Epidermal melanocyte (primary cell): ENCODE results near the gene NCAM2.
"Not testable (repeated sequence)": the region's sequence is repeated elsewhere in the genome, so short reads cannot be mapped to it uniquely, and the experiment has no call there.

Source experiments
- DNase-seq: peaks from one replicate; pipeline ENCODE4 v3.0.0; 2011; ENCODE audit warnings: low spot score; ENCODE audit not compliant: insufficient read length

Gene NCAM2

DNA sequence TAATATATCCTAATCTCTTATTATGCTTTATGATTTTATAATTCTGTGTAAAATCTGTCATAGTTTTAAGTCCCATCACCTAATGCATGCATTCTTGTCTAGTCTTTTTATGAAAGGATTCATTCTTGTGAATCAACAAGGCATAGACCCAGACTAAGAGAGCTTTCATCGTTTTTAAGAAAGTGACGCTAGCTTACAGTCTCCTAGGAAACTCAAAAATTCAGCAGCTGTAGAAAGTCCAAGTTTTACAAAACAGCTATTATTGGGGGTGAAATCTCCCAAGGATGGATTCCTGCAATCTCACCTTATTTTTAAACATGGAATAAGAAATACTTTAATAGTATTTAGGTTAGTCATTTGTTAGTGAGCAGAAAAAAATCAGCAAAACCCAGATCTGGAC lies 104.7 kb downstream of the NCAM2 start:
- DNase-seq = peak; percentile 21

DNA sequence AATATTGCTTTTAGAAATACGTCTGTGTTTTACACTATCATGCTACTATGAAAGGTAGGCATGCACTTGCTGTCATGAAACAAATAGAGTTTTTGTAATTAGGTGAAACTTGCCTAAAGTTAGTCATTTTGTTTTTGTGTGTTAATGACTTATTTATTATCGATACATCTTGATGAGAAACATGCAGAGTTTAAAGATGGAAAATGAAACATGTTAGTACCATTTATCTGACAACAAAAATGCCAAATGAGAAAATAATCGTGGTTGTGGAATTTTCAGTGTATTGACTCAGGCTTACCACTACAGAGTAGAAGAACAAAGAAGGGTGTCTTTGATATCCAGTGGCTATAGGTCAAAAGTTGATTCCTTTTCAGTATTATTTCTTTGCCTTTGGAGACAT lies 105.5 kb downstream of the NCAM2 start:
- DNase-seq = no peak

DNA sequence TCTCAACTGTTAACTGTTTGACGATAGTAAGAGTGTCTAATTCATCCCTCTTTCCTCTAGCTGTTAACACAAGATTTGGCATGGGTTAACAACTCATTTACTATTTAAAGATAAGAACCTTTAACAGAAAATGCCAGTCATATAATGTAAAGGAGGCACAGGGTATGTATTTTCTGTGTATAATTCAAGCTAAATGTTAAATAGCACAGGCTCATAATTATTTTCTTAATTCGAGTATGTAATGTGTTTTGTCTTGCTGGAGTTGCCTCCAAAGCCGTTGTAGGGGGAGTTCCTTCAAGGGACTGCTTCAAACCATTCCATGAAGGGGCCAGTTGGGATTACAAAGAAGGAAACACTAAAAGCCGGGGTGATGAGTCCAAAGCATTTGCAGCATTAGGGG lies 111.5 kb downstream of the NCAM2 start:
- DNase-seq = no peak

DNA sequence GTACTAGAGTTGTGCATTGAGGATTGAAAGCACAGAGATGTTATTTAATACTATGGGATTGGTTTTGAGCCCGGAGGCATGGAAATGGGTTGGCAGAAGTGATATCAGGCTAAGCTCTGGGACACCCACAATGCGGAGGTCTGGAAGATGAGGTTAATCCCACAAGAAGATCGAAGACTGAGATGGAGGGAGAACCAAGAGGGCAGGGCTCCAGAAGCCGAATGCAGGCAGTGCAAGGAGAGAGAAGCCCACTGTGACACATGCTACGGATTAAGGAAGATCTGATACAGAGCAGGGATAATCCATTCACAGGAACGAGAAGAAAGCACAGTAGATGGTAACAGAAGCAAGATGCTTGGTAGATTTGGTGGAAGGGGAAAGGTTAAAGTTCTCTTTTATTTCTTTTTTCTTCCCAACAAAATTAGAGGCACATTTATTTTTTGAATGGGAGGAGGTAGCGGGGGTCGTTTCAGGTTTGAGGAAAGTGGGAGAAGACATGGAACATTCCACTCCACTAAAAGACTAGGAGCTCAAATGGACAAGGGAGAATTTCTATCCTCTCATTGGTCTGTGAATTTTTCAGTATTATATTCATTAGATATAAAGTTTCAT lies 113.2 kb downstream of the NCAM2 start:
- no peak for DNase-seq

DNA sequence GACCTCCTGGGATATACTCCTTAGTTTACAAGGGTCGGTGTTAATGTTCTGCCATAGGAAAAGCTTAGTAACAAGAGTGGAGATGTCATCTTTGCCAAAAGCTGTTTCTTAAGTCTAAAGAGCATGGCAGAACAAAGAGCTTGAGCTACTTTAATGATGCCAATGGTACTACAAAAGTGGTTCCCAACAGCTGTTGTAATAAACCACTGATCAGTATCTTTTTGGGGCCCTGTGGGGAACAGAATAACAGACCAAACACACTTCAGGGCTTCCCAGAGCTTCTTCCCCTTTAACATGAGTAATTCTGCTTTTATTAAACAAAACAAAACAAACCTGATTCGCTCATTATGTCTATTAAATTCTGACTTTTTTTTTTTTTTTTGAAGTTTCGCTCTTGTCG lies 116.3 kb downstream of the NCAM2 start:
- no peak for DNase-seq

DNA sequence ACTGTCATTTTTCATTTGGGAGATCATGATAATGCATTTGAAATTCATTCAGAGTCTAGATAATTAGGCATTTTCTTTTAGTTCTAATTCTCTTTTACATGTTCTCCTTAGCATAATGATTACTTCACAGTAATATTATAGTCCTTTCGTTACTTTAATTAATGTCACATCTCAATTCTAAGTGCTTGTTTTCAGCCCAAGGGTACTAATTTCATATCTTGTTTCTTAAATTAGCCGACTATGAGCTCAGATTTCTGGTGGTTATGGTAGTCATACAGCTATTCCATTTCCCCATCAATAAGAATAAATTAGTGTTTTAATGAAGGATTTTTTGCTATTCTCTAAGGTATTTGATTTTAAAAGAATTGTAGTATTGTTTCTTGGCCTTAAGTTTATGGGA lies 120.9 kb downstream of the NCAM2 start:
- no peak for DNase-seq

DNA sequence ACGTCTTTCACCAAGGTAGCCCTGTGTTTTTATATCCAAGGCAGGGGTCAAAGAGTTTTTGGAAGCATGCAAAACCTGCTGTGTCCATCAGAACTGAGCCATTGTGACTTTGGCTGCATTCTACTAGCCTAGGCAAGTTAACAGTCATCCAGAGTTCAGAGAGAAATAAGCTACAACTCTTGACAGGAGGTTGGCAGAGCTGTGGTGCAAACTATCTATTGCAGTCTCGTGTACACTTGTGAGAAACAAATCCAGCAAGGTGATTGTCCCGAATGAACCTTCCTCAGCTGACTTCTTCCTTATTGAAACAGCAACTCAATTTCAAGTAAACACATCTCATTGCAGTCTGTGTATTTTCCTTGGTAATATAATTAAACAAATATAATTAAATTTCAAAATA lies 124.5 kb downstream of the NCAM2 start:
- no peak for DNase-seq

DNA sequence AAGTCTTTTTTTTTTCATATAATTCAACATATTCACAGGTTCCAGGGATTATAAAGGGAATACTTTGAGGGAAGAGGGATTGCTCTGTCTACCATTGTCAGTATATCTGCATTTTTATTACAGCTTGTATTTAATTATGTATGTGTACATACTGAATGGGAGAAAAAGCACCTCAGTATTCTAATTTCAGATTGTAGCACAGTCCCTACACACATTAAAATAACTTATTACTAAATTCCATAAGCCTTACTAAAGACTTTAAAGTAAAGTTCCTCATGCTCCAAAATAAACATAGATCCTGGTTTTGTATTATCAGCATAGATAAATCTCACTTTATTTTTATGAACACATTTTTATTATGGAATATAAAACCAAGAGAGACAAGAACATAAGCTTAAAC lies 134.2 kb downstream of the NCAM2 start:
- no peak for DNase-seq

DNA sequence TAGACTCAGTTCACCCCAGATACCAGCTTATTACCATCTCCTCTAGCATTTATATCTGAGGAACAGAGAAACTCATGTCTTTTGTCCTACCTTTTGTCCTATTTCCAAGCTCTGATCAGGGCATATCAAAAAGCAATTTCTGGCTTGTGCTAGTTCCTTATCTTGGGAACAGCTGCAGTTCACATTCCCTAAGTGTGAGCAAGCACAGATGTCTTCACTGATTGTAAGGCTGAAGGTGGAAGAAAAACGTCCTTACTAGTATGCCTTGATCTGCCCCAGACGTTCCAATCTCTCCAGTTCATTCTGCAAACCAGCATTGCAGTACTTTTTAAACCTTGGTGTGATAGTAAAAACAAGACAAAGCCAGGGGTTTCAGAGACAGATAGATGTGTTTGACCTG lies 139.8 kb downstream of the NCAM2 start:
- DNase-seq = no peak

DNA sequence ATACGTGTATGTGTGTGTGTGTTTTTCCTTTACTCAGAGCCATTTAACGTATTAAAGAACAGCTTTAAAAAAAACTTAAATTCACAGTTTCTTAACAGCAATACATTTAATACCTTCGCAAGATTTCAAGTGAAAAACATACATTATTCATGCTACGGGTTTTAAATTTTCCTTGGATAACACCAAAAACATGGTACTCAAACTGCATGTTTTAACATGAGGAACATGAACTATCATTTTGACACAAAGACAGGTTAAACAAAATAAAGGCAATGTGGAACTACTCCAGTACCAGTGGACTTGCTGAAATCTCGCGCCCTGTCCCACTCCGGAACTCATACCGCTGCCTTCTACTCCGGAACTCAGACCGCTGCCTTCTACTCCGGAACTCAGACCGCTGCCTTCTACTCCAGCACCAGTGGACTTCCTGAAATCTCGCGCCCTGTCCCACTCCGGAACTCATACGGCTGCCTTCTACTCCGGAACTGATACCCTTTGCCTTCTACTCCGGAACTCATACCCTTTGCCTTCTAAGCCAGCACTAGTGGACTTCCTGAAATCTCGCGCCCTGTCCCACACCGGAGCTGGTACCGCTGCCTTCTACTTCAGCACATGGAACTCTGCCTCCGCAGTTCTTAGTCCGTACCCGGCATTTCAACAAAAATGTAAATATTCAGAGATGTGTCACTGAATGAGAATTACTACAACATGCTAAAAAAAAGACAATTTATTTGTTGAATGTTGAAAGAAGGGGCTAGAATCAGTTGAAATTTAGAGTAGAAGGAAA lies 148.6 kb downstream of the NCAM2 start:
- no peak for DNase-seq

DNA sequence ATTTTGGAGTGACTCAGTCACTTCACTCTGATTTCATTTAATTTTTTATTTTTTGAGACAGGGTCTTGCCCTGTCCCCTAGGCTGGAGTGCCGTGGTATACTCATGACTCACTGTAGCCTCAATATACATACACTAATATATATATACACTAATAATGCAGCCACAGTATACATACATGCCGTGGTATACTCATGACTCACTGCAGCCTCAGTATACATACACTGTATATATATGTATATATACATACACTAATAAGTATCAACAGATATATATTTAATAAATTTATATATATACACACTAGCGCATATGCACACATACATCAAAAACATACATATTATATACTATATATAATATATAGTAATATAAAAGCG lies 149.2 kb downstream of the NCAM2 start:
- DNase-seq = no peak

DNA sequence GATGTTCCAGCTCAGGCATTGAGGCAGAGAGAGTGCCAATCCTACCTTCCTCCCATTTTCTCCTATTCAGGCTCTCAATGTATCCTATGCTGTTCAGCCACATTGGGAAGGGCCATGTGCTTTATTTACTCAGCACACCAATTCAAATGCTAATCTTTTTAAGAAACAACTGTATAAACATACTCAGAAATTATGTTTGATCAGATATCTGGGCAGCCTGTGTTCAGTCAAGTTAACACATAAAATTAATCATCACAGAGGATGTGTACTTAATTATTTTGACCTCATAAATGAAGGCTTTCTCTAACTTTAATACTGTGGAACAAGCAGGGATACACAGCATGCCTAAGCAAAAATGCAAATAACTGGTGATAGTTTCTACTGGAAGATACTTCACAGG lies 149.8 kb downstream of the NCAM2 start:
- DNase-seq = no peak

DNA sequence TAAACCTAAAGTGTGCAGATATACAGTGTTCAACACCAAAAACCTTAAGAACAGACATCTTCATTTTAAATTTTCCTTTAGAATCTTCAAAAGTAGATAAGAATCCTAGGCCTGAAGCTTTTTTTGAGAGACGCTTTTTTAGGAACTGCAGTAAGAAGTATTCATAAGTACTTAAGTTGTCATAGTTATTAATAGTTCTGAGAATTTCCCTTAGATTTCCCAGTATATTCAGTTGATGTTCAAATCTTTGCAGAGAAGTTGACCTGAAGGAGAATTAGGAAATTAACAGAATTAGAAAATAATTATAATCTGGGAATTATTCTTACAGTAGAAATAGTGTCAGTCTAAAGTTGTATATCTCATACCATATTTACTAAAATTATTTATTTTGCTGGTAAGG lies 150.3 kb downstream of the NCAM2 start:
- DNase-seq = no peak

DNA sequence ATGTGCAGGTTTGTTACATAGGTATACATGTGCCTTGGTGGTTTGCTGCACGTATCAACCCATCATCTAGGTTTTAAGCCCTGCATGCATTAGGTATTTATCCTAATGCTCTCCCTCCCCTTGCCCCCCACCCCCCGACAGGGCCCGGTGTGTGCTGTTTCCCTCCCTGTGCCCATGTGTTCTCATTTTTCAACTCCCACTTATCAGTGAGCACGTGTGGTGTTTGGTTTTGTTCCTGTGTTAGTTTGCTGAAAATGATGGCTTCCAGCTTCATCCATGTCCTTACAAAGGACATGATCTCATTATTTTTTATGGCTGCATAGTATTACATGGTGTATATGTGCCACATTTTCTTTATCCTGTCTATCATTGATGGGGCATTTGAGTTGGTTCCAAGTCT lies 151.2 kb downstream of the NCAM2 start:
- not testable (repeated sequence) for DNase-seq

DNA sequence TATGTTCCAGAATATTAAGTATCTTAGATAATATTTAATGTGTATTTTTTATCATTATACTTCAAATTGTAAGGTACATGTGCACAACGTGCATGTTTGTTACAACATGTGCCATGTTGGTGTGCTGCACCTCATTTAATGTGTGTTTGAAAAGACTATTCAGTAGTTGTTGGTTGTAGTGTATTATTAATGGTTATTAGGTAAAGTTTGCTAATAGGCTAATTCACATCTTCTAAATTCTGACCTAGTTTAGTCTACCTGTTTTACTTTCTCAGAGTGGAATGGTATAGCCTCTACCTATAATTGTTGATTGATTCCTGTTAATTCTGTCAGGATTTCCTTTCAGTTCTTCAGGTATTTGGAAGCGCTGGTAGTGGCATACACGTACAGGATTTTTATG lies 153.0 kb downstream of the NCAM2 start:
- no peak for DNase-seq

DNA sequence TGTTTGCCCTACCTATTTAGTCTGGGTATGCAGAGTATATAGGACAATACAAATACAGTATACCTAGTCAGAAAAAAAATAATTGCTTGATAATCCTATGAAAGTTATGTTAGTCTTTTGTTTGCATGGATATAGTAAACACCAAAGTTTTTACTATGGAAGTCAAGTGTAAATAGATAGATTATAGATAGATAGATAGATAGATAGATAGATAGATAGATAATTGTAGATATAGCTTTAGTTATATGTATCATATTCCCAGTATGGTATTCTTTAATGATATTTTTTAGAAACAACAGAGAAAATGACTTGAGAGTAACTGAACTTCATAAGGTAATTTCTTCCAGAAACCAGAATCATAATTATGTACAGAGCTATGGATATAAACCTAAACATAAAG lies 158.2 kb downstream of the NCAM2 start:
- DNase-seq = no peak

DNA sequence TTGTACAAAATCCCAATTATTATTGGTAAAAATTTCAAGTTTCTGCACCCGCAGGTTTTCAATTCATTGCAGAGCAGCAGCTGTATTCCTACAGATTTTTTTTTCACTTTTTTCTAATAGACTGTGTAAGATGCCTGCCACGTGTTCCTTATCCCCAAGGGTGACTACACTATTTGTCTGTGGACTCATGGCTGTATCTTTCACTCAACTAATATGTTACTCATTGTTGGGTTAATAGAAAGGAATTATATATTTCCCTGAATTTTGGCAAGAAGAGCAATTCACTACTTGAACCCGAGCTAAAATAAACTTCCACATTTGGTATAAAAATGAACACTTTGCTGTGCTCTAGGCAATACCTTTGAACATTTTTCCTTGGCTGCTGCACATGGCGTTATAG lies 158.7 kb downstream of the NCAM2 start:
- no peak for DNase-seq

DNA sequence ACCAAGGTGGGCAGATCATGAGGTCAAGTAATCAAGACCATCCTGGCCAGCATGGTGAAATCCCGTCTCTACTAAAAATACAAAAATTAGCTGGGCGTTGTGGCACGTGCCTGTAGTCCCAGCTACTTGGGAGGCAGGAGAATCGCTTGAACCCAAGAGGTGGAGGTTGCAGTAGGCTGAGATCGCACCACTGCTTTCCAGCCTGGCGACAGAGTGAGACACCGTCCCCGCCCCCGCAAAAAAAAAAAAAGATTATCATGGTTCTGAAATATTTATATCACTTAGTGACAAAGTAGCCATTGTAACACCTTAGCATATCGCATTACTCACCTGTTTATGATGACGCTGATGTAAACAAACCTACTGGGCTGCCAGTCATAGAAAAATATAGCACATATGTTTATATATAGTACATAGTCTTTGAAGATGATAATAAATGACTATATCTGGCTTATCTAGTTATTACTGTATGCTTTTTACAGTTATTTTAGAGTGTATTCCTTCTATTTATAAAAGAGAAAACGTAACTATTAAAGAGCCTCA lies 160.2 kb downstream of the NCAM2 start:
- DNase-seq = no peak

DNA sequence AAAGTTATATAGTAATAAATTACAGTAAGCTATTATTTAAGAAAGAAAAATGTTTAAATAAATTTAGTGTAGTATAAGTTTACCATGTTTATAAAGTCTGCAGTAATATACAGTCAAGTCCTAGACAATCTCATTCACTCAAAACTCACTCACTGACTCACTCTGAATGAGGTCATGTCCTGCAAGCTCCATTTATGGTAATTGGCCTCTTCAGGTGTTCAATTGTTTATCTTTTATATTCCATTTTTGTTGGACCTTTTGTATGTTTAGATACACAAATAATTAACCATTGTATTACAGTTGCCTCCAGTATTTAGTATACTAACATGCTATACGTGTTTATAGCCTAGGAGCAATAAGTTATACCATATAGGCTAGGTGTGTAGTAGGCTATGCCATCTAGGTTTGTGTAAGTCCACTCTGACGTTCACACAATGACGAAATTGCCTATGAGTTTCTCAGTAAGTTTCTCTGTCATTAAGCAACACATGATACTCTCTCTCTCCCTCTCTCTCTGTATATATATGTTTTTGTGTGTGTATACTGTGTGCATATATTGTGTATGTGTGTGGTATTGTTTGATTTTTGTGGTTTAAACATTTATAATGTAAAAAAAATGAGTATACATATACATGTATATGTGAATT lies 161.2 kb downstream of the NCAM2 start:
- no peak for DNase-seq

DNA sequence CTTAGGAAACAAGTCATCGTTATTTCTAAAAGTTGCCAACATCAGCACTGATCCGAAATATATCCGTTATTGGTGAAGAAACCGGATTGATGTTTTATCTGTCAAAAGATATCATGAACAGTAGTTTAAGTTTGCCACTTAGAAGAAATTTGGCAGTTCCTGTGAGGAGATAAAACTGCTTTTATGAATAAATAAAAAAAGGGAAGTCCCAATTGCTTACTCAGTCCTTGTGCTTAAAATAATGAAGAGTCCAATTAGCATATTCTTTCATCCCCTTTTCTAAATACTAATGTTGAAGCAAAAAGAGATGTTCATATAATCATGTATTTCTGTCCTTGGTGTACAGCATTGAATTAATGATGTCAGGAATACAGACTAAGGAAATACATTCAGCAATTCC lies 164.6 kb downstream of the NCAM2 start:
- no peak for DNase-seq

DNA sequence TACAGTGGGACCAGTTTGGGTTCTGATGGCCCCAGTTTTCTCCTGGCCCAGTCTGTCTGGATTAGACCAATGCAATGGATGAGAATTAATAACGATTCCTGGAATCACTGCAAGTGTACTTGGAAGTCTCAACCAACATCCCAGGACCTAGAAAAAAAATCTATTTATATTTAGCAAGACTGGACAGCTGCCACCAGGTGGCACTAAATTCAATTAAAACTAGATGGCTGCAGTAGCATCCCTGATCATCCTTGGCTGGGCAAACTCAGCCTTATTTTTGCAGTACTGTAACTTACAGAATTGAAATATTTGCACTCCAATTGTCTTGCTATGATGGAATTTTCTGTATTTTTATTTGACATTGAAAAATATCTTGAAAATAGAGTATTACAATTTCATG lies 165.7 kb downstream of the NCAM2 start:
- DNase-seq = peak; percentile 38

DNA sequence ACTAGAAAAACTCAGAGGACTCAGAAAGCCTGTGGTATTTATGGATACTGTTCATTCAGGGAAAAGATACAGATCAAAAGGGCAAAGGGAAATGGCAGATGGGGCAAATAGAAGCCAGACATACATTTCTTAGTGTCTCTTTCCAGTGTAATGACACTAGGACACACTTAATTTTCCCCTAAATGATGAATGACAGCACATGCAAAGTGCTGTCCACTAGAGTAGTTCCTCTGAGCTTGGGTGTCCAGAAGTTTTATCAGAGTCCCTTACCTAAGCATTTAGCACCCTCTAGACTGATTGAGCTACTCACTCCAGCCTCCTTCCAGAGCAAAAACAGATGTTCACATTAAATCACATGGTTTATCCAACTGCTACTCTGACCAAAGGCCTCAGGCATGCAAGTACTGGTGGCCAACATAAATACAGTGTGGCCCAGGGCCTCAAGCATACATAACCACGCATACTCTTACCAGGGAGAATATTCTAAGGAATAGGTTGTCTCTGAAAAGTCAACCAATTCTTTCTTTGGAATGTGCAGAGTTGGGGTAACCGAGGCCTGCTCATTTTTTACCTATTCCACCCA lies 166.9 kb downstream of the NCAM2 start:
- DNase-seq = no peak
